HG02642 (cell line): ENCODE data around the gene LZIC.

Source experiments
- ATAC-seq: cut with Tn5 transposase; IDR thresholded peaks from one replicate; pipeline ENCODE4 v1.9.1; 2021; ENCODE audit warnings: mild to moderate bottlenecking; ENCODE audit not compliant: unreplicated experiment, poor library complexity

Gene LZIC

DNA sequence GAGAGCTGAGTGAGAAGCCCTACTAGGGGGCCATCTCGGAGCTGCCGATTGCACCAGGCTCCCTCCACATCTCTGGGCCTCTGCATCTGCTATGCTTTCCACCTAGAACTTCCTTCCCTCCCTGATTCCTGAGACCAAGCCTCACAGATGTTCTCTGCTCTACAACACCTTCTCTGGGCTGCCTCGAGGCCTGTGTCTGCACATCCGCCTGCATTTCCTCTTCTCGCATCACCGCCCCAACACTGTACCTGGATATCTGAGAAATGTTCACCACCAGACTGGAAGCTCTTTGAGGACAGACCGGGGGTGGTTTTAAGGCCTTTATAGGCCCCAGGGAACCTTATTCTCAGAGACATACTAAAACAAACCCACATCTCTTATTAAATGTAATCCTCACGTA lies 53.8 kb downstream of the LZIC start:
- no peak for ATAC-seq

DNA sequence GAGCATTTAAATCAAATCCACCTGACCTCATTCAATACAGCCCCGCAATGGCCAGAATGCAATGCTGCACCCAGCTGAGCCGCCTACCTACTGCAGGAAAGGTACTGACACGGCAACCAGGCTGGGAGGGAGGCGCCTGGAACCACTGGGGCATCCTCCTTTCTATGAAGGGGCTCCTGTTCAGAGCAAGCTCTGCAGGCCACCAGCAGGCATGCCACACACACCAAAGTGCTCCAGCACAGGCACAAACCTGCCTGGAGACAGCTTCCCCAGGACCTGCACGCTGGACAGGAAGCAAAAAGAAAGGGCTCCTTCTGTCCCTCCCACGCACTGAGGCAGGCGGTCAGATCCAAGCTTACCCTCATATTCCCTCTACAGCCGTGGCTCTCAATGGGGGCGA lies 54.3 kb downstream of the LZIC start:
- no peak for ATAC-seq

DNA sequence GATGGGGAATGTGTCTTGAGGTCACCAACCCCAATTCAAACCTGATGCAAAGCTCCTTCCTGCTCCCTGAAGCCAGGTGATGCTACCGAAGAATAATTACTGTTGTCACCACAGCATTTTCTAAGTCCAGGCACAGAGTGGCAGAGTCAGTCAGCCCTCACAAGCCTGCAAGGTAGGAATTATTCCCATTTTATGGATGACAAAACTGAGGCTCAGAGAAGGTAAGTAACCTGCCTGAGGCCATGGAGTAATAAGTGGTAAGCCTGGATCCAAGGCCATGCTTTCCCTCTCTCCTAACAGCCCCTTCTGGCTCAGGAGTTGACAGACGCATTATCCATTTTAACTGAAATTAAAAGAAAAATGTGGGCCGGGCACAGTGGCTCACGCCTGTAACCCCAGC lies 56.1 kb downstream of the LZIC start:
- no peak for ATAC-seq

DNA sequence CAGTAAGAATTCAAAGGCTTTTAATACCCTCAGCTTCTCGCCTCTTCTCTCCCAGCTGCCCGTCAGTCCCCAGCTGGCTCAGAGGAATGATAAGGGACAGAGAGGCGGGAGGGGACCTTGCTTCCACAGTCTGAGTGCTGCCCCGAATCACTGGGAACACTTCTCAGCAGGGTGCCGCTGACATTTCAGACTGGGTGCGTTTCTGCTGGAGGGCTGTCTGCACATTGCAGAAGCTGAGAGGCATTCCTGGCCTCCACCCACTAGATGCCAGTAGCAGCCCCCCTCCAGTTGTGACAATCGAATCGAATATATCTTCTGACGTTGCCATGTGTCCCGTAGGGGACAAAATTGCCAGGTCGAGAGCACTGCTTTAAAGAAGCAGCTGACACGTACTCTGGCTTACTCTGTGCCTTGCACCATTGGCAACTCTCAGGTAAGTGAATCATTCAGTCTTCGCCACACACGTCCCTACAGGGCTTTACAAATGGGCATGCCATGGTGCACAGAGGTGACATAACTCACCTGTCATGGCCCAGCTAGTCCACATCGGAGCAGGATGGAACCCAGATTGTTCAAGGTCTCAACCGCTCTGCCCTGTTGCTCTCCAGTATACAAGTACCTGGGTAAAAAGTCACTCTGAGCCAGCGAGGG lies 57.0 kb downstream of the LZIC start:
- no peak for ATAC-seq

DNA sequence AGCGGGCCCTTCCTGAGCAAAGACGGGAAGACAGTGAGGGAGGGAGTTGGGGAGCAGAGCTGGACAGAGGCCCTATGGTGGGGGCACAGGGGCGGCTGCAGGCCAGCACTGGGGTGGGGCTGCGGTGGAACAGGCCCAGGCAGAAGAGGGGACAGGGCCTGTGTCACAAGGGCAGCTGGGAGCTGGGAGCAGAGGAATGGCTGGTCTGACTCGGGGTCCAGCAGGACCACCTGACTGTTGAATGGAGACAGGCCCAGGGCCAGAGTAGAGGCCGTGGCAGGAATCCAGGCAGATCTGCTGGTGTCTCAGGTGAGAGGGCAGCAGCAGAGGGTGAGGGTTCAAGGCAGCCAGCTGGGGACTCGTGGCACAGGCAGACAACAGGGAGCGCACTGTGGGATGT lies 58.4 kb downstream of the LZIC start:
- no peak for ATAC-seq

DNA sequence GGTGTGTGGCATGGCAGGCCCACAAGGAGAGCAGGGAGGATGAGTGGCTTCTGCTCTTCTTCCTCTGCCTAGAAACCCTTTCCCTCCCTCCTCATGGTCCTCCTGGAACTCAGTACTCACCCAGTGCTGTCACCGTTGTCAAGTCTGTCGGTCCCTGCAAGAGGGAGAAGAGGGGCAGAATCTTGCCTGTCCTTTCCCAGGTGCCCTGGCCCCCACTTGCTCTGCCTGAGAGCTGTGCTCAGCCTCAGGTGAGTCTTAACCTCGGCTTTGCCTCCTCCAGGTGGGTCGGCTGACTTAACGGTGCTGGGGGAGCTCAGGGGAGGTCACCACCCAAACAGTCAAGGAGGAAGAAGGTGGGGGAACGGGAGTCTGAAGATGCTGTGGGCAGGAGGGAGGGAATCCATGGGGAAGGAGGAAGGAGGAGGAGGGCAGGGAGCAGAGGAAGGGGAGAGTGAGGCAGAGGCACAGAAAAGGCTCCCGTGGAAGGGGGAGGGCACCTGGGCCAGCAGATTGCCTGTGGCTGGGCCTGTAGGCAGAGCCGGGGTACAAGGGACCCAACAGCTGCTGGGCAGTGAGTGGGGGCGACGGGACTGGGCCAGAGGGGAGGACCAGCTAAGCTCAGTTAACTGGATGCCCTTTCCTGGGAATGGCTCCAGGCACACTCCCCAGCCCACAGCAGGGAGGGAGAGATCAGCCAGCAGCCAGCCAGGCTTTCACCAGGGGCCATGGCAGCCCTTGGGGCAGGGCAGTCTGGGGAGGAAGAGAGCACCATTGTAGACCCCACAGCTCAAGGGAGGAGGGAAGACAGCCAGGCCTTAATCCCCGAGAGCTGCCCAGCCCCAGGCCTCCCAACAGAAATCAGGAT lies 59.4 kb downstream of the LZIC start:
- no peak for ATAC-seq

DNA sequence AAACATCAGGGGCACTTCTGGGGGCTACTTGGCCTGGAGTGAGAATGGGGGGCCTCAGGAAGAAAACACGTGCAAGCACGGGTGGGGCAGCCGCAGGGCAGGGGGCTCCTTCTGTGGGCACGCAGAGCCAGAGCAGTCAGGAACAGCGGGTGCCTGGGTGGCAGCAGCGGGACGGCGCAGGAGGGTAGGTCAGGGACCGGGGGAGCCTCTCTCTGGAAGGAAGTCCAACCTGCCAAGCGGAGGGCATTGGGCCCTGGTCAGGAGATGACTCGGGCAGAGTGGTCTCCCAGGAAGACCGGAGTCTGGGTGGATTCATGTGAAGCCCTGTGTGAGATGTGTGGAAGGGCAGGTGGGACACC lies 60.3 kb downstream of the LZIC start:
- ATAC-seq: no peak

DNA sequence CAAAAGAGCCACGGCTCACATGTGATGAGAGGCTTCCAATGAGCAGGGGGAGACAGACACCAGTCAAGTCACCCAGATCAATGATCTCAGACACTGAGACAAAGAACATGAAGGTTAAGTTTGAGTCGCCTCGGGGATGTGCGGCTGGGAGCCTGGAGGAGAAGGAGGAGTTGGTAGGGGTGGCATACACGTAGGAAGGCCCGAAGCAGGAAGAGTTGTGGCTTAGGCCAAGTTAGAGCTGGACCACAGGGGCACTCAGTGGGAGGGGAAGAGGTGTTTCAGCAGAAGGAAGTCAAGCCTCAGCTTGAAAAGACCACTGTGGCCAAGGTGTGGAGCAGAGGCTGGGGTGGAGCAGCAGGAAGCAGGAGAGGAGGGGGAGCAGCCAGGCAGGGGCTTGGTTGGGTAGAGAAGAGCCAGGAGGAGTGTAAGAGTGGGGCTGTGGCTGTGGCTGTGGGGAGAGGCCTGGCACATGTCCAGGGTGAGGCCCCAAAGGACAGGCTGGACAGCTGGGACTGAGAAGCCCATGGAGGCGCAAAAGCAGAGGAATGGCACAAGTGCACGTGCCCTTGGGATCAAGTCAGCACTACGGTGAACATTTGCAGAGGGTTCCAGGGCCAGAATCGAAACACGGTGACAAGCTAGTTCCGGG lies 60.8 kb downstream of the LZIC start:
- ATAC-seq: no peak

DNA sequence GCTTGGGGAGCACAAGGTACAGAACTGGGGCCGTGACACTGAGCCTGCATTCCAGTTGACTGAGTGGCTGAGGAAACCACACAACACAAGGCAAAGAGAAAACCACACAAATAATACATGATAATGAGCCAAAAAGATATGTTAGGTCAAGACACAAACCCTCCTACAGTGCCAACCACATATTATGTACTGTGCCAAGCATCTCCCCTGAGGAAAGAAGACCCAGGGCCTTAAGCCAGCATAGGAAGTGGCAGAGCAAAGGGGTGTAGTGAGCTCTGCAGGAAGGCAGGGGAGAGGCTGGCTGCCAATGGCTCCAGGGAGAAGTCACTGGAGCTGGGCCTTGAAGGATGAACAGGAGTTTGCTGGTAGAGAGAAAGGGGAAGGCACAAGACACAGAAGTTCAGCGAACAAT lies 61.3 kb downstream of the LZIC start:
- ATAC-seq: no peak
